NCI-H1048 (cell line): ENCODE results near the gene VRK3.
"Not testable (repeated sequence)": the region's sequence is repeated elsewhere in the genome, so short reads cannot be mapped to it uniquely, and the experiment has no call there.

Source experiments
- DNase-seq: peaks from one replicate; lab custom pipeline; 2025; lab: John Stamatoyannopoulos, UW

The VRK3 gene

GRCh38 chr19:50025022-50025793 is at the start of gene VRK3:
Gene VRK3, minus strand, starts transcription at chr19:50025372. Its CDS starts 9,210 bp downstream, at chr19:50016162.
- DNase-seq = peak; percentile 98

DNA sequence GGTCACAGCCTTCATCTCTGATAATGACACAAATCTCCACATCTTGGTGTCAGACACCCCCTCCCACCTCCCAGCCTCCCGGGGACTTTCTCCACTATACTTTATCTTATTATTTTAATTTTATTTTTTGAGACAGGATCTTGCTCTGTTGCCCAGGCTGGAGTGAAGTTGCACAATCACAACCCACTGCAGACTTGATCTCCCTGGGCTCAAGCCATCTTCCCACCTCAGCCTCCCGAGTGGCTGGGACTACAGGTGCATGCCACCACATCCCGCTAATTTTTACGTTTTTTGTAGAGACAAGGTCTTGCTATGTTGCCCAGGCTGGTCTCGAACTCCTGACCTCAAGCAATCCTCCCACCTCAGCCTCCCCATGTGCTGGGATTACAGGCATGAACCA is 43.2 kb upstream of the VRK3 start:
- DNase-seq = not testable (repeated sequence)

GRCh38 chr19:50067575-50067974 is 42.4 kb upstream of the VRK3 start:
- DNase-seq = no peak

GRCh38 chr19:50065938-50066337 is 40.8 kb upstream of the VRK3 start:
- no peak for DNase-seq

GRCh38 chr19:50061650-50062049 is 36.5 kb upstream of the VRK3 start:
- DNase-seq = no peak

GRCh38 chr19:50060107-50060506 is 34.9 kb upstream of the VRK3 start:
- DNase-seq = no peak

- DNase-seq = no peak
These were observed 33.9 kb upstream of the VRK3 start for GRCh38 chr19:50059045-50059444.

GRCh38 chr19:50058425-50058824 is 33.3 kb upstream of the VRK3 start:
- no peak for DNase-seq

- DNase-seq = no peak
These were observed 27.9 kb upstream of the VRK3 start for GRCh38 chr19:50053119-50053518.

GRCh38 chr19:50051964-50052363 is 26.8 kb upstream of the VRK3 start:
- DNase-seq = no peak

- DNase-seq = not testable (repeated sequence)
These were observed 26.2 kb upstream of the VRK3 start for GRCh38 chr19:50051228-50051895.

DNA sequence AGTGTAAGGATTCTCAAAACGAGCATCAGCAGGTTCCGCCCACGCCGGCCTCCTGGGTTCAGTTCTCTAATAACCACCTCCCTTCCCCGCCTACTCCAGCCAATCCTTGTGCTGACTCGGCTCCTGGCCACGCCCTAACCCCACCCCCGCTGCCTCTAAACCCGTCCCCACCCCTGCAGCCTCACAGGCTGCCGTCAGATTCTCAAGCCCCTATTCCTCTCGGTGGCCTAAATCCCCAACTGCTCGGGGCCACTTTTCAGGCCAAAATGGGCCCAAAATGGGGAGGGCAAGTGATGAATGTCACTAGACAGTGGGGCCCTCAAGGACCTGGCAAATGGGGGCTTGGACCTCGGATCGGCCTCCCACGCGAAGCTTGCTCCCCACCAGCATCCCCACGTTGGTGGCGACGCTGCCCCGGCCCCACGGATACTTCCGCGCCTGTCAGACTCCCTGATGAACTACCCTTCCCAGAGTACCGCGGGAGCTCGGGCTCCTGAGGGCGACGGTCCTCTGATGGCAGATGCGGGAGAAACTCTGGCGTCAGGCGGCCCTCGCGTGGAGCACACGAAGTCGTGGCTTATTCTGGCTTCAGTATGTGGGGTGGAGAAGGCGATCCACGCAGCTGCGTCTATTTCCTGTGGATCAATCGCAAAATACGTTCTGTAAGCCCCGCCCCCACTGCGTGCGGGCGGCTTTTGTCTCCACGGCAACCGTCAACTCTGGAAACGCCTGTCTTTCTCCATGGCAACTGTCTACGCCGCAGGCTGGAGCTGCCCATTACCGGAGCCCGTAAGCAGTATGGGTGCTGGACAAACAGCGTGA is 25.4 kb upstream of the VRK3 start:
- peak; percentile 73 for DNase-seq

- DNase-seq = no peak
These were observed 22.5 kb upstream of the VRK3 start for GRCh38 chr19:50047671-50048070.

GRCh38 chr19:50046649-50047503 is 21.7 kb upstream of the VRK3 start:
- peak; percentile 48 for DNase-seq

- no peak for DNase-seq
These were observed 19.8 kb upstream of the VRK3 start for GRCh38 chr19:50044922-50045321.

- no peak for DNase-seq
These were observed 18.8 kb upstream of the VRK3 start for GRCh38 chr19:50043967-50044366.

- no peak for DNase-seq
These were observed 17.3 kb upstream of the VRK3 start for GRCh38 chr19:50042363-50043024.

- DNase-seq = no peak
These were observed 15.8 kb upstream of the VRK3 start for GRCh38 chr19:50040967-50041366.

DNA sequence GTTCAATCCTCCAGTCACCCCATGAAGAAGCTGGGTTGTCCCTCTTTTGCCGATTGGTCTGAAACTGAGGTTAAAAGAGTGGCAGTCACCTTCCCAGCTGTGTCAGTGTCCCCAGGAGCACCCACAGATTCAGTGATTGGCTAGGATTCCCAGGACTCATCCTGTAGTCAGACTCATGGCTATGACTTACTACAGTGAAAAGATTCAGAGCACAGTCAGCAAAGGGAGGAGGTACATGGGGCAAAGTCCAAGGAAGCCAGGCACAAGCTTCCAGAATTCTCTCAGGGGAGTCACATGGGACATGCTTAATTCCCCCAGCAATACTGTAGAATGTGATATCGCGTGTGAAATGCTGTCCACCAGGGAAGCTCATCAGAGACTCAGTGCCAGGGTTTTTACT is 14.8 kb upstream of the VRK3 start:
- DNase-seq = no peak

DNA sequence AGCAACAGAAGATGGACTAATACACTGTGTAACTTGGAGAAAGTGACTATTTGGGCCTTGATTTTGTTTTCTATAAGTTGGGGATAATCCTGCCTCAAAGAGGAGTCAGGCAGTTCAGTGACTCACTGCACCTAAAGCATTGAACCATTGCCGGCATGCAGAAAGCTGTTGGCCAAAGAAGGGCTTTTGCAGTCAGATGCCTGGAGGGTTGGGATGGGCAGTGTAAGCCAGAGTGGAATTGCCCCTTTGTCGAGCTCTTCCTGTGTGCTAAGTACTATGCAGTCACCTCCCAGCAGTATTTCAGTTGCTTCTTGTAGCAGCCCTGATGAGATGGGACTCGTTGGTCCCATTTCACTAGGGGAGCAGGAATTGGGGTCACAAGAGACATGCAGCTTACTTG is 11.7 kb upstream of the VRK3 start:
- no peak for DNase-seq

GRCh38 chr19:50030937-50031336 is 5.8 kb upstream of the VRK3 start:
- DNase-seq = no peak
